Ascending aorta (tissue), 2 donors: ENCODE results near the gene PRAMEF25. TPM values are rescaled to one million over a fixed set of nuclear protein-coding genes. Genes with fewer than 3 reads are reported as not detected.
"Not testable (repeated sequence)": the region's sequence is repeated elsewhere in the genome, so short reads cannot be mapped to it uniquely, and the experiment has no call there.

Experiments used
- DNase-seq, 2 donors: peaks; one replicate each; pipeline ENCODE4 v3.0.0-alpha.2; 2019; ENCODE audit warnings: low spot score in 2 of 2
- H3K27ac ChIP-seq, 2 donors: fragments of 200-600 bp; sonication (generic); one replicate each; pipeline ENCODE4 v1.5.1; 2016 to 2017; ENCODE audit warnings: mild to moderate bottlenecking in 1 of 2
- H3K27me3 ChIP-seq: fragments of 200-600 bp; sonication (generic); one replicate; pipeline ENCODE4 v1.5.1; 2017
- H3K36me3 ChIP-seq, 2 donors: fragments of 200-600 bp; sonication (generic); one replicate each; pipeline ENCODE4 v1.5.1; 2016
- H3K4me1 ChIP-seq, 2 donors: fragments of 200-600 bp; sonication (generic); one replicate each; pipeline ENCODE4 v1.5.1; 2016 to 2017; ENCODE audit warnings: mild to moderate bottlenecking in 1 of 2
- H3K4me3 ChIP-seq, 2 donors: fragments of 200-600 bp; sonication (generic); one replicate each; pipeline ENCODE4 v1.5.1; 2016 to 2017; ENCODE audit warnings: mild to moderate bottlenecking in 1 of 2
- H3K9me3 ChIP-seq, 2 donors: fragments of 200-600 bp; sonication (generic); one replicate each; pipeline ENCODE4 v1.5.1; 2016
- intact Hi-C: fragments of 100-400 bp; cut with DNase I; formaldehyde crosslinking; loops from one replicate; pipeline ENCODE4 v1.15.1; 2023
- total RNA-seq: library from RNA; depleted of rRNA; stranded (reverse); fragments of >200 nt; gene quantifications from one replicate; pipeline ENCODE4 v1.1.0, GENCODE V29; 2016

The PRAMEF25 gene
- total RNA-seq: not detected

- DNase-seq, H3K9me3 ChIP-seq, H3K4me1 ChIP-seq, H3K36me3 ChIP-seq, H3K27me3 ChIP-seq, H3K4me3 ChIP-seq, intact Hi-C loops, H3K27ac ChIP-seq: not testable (repeated sequence)
Observed at GRCh38 chr1:13070474-13070873, at the start of gene PRAMEF25. Gene PRAMEF25, plus strand, starts transcription at chr1:13070774. Its CDS starts 2,920 bp downstream, at chr1:13073694.

- intact Hi-C loops: not testable (repeated sequence)
Observed at GRCh38 chr1:13056475-13056874, 14.1 kb upstream of the PRAMEF25 start, which contains the start of gene PRAMEF27. Gene PRAMEF27, minus strand, starts transcription at chr1:13056575. Its CDS starts 2,916 bp downstream, at chr1:13053659.

GRCh38 chr1:13116754-13117153 lies 46.2 kb downstream of the PRAMEF25 start, which contains the start of gene HNRNPCL2:
Gene HNRNPCL2, minus strand, starts transcription at chr1:13116854. Its CDS starts 454 bp downstream, at chr1:13116400.
- H3K4me3 ChIP-seq, H3K9me3 ChIP-seq, H3K27ac ChIP-seq, H3K27me3 ChIP-seq, H3K4me1 ChIP-seq, DNase-seq, H3K36me3 ChIP-seq, intact Hi-C loops: not testable (repeated sequence)

More at GRCh38 chr1:13056475-13056874, 14.1 kb upstream of the PRAMEF25 start, which contains the start of gene PRAMEF27:
- H3K36me3 ChIP-seq, DNase-seq, H3K4me3 ChIP-seq, H3K27ac ChIP-seq, H3K4me1 ChIP-seq, H3K9me3 ChIP-seq, H3K27me3 ChIP-seq: not testable (repeated sequence)

Other genes starting within 250 kb of the PRAMEF25 start
- gene PRAMEF11, start 239.4 kb upstream of the PRAMEF25 start, total RNA-seq: not detected
- not detected for gene HNRNPCL1, start 222.1 kb upstream of the PRAMEF25 start, total RNA-seq
- not detected for gene PRAMEF2, start 213.7 kb upstream of the PRAMEF25 start, total RNA-seq
- gene PRAMEF4, start 184.6 kb upstream of the PRAMEF25 start, total RNA-seq: not detected
- gene PRAMEF10, start 172.5 kb upstream of the PRAMEF25 start, total RNA-seq: not detected
- not detected for gene PRAMEF7, start 154.2 kb upstream of the PRAMEF25 start, total RNA-seq
- not detected for gene PRAMEF6, start 123.2 kb upstream of the PRAMEF25 start, total RNA-seq
- gene PRAMEF27, start 14.2 kb upstream of the PRAMEF25 start, total RNA-seq: not detected
- not detected for gene HNRNPCL3, start 10.0 kb upstream of the PRAMEF25 start, total RNA-seq
- not detected for gene HNRNPCL2, start 46.1 kb downstream of the PRAMEF25 start, total RNA-seq
- gene PRAMEF26, start 85.2 kb downstream of the PRAMEF25 start, total RNA-seq: not detected
- not detected for gene HNRNPCL4, start 94.9 kb downstream of the PRAMEF25 start, total RNA-seq
- not detected for gene PRAMEF9, start 101.1 kb downstream of the PRAMEF25 start, total RNA-seq
- not detected for gene PRAMEF13, start 130.6 kb downstream of the PRAMEF25 start, total RNA-seq
- gene PRAMEF18, start 155.4 kb downstream of the PRAMEF25 start, total RNA-seq: not detected
- gene PRAMEF5, start 183.4 kb downstream of the PRAMEF25 start, total RNA-seq: not detected
- gene PRAMEF8, start 214.4 kb downstream of the PRAMEF25 start, total RNA-seq: not detected
- gene PRAMEF33, start 232.8 kb downstream of the PRAMEF25 start, total RNA-seq: not detected
- gene PRAMEF15, start 244.8 kb downstream of the PRAMEF25 start, total RNA-seq: not detected